Kidney (tissue), 14 donors: Measurements from ENCODE around the gene RNU6-7. TPM values are rescaled to one million over a fixed set of nuclear protein-coding genes. Genes with fewer than 3 reads are reported as not detected.

Experiments
- DNase-seq, 5 donors: peaks; one replicate each; pipeline ENCODE4 v3.0.0-alpha.2; 2013 to 2020
- FAIRE-seq: peaks from 2 replicates; lab custom pipeline; 2012; peaks lifted over from hg19 to GRCh38; lab: Jason Lieb, UNC
- H3K27ac ChIP-seq, 2 donors: one replicate each; pipeline ENCODE4 v1.7.0; 2013; ENCODE audit warnings: low read depth in 2 of 2, low read length in 2 of 2, inconsistent platforms in 1 of 2
- H3K27me3 ChIP-seq: one replicate; pipeline ENCODE4 v1.7.1; 2013; ENCODE audit warnings: low read length, inconsistent platforms; ENCODE audit not compliant: control insufficient read depth, insufficient read depth
- H3K36me3 ChIP-seq, 3 donors: one replicate each; pipeline versions ENCODE4 v1.7.0 to v1.7.1; 2013; ENCODE audit warnings: low read length in 3 of 3, control low read depth in 1 of 3, inconsistent platforms in 1 of 3; ENCODE audit not compliant: insufficient read depth in 3 of 3, control insufficient read depth in 2 of 3
- H3K4me1 ChIP-seq, 3 donors: one replicate each; pipeline versions ENCODE4 v1.7.0 to v1.7.1; 2013; ENCODE audit warnings: low read length in 3 of 3, inconsistent platforms in 1 of 3, low read depth in 1 of 3; ENCODE audit not compliant: control insufficient read depth in 2 of 3, insufficient read depth in 2 of 3
- H3K4me3 ChIP-seq, 3 donors: one replicate each; pipeline versions ENCODE4 v1.7.0 to v1.8.1; 2013; ENCODE audit warnings: low read length in 3 of 3, control low read depth in 1 of 3, inconsistent platforms in 1 of 3
- H3K9ac ChIP-seq, 3 donors: one replicate each; pipeline versions ENCODE4 v1.7.0 to v1.7.1; 2013; ENCODE audit warnings: low read length in 3 of 3, control low read depth in 1 of 3, inconsistent platforms in 1 of 3
- H3K9me3 ChIP-seq, 3 donors: one replicate each; pipeline versions ENCODE4 v1.7.0 to v1.7.1; 2013; ENCODE audit warnings: low read length in 3 of 3, control low read depth in 1 of 3, inconsistent platforms in 1 of 3; ENCODE audit not compliant: control insufficient read depth in 2 of 3, insufficient read depth in 1 of 3
- CTCF ChIP-seq: IDR thresholded peaks from 3 replicates; pipeline ENCODE4 v1.5.1; 2012; ENCODE audit warnings: mild to moderate bottlenecking, moderate library complexity, borderline replicate concordance; ENCODE audit not compliant: insufficient read depth; ENCODE audit errors: extremely low read depth
- intact Hi-C: fragments of 100-400 bp; cut with DNase I; formaldehyde crosslinking; loops from one replicate; pipeline ENCODE4 v1.11.1; 2022
- polyA plus RNA-seq: library from polyadenylated mRNA; stranded (reverse); fragments of 350-450 nt; fragmentation: Illumina TruSeq; extraction: RNeasy Lipid Tissue Mini Kit (QIAGEN cat#74804); gene quantifications from one replicate; pipeline ENCODE4 v1.2.3, GENCODE V29; 2014; ENCODE audit warnings: low read depth, low replicate concordance; ENCODE audit not compliant: insufficient read depth
- total RNA-seq: library from RNA; stranded (reverse); fragmentation: NEBNext Ultra II Directional; extraction: Animal tissue kit (Norgen Biotek cat#: 25700); gene quantifications from one replicate; pipeline ENCODE4 v1.2.1, GENCODE V29; 2021
- donor health status: control.
- donor health status: control.
- donor health status: control.
- donor health status: control.
- donor health status: control.
- donor health status: DM: yes; HTN: yes; CAD: no.
- donor health status: Normal renal cell carcinoma (clear cell type).

The RNU6-7 gene
- total and polyA plus RNA-seq, 2 donors from 2014 or later: not detected

GRCh38 chr14:32167907-32168306, 33.9 kb upstream of the RNU6-7 start:
- Histone ChIP-seq H3K36me3 (no peaks in the 10 kb centered on the region), H3K4me1 (no peaks in the 10 kb centered on the region), H3K9me3 (no peaks in the 10 kb centered on the region), H3K27ac (no peak overlapping the region), H3K27me3 (no peaks in the 10 kb centered on the region), H3K9ac (no peak overlapping the region), H3K4me3 (no peak overlapping the region)
- FAIRE-seq (no peak), DNase-seq (no peak)
- intact Hi-C loops: no loop called here
- no peak for TF ChIP-seq CTCF

GRCh38 chr14:32169191-32169590, 32.7 kb upstream of the RNU6-7 start:
- no peak for FAIRE-seq
- intact Hi-C loops: no loop called here

GRCh38 chr14:32171469-32171868, 30.4 kb upstream of the RNU6-7 start:
- H3K36me3 ChIP-seq: no peaks in the 10 kb centered on the region
- no peak for TF ChIP-seq CTCF
- H3K9me3 ChIP-seq: no peaks in the 10 kb centered on the region
- FAIRE-seq: no peak
- no peaks in the 10 kb centered on the region for H3K4me1 ChIP-seq
- no peak overlapping the region for H3K27ac ChIP-seq
- DNase-seq: no peak
- intact Hi-C loops: no loop called here
- H3K4me3 ChIP-seq: no peak overlapping the region
- H3K27me3 ChIP-seq: no peaks in the 10 kb centered on the region
- H3K9ac ChIP-seq: no peak overlapping the region

More at GRCh38 chr14:32169191-32169590, 32.7 kb upstream of the RNU6-7 start:
- Histone ChIP-seq H3K36me3 (no peaks in the 10 kb centered on the region), H3K9ac (no peak overlapping the region), H3K27me3 (no peaks in the 10 kb centered on the region), H3K4me1 (no peaks in the 10 kb centered on the region), H3K27ac (no peak overlapping the region), H3K9me3 (no peaks in the 10 kb centered on the region), H3K4me3 (no peak overlapping the region)
- no peak for TF ChIP-seq CTCF
- no peak for DNase-seq
